ENCODE measurements around the gene ACBD6. TPM values are rescaled to one million over a fixed set of nuclear protein-coding genes. Genes with fewer than 3 reads are reported as not detected.

Gene ACBD6
- total RNA-seq, 2 experiments from 2014 or later = 45.7 to 49.0 TPM

DNA sequence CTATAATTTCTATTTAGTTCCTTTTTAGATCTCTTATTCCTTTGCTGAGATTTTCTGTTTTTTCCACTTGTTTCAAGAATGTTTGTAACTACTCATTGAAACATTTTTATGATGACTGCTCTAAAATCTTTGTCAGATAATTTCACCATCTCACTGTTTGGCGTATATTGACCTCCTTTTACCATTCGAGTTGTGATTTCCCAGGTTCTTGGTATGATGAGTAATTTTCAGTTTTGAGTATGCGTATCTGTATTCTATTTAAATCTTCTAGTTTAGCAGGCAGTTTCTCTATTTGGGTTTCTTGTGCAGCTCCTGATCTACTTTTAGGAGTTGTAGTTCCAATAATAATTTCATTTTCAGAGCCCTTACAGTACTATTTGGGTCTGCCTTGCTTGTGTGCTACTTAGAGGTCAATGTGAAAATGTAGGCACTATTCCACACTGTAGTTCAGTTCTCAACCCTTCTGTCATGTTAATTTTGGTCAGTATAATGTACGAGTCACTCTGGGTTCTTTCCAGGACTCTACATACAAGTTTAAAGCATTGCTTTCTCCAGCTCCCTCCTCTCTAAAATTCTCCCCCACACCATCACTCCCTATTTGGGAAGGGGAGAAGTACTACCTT, 115.5 kb downstream of the ACBD6 start:
- H3K27ac Mint-ChIP-seq = no peak overlapping the region
- peaks cover 55% of the 10 kb centered on the region for H3K9me3 Mint-ChIP-seq
- DNase-seq = no peak
- H3K36me3 Mint-ChIP-seq = peaks cover 70% of the 10 kb centered on the region
- peaks cover 6% of the 10 kb centered on the region for H3K4me1 Mint-ChIP-seq
- no peak overlapping the region for H3K4me3 Mint-ChIP-seq
- no peaks in the 10 kb centered on the region for H3K27me3 Mint-ChIP-seq

DNA sequence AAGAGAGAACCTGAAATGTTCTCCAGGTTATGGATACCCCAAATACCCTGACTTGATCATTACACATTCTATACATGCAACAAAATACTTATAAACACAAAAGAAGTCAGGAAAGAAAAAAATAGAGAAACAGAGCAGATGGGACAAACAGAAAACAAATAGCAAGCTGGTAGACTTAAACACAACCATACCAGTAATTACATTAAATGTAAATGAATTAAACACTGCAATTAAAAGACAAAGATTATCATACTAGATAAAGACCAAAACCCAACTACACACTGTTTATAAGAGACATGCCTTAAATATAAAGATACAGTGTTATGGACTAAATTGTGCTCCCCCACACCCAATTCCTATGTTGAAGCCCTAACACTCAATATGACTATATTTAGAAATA, 117.2 kb downstream of the ACBD6 start:
- Mint-ChIP-seq H3K27ac (no peak overlapping the region), H3K9me3 (peaks cover 61% of the 10 kb centered on the region), H3K36me3 (peaks cover 66% of the 10 kb centered on the region), H3K4me1 (peaks cover 21% of the 10 kb centered on the region), H3K27me3 (no peaks in the 10 kb centered on the region), H3K4me3 (no peak overlapping the region)
- DNase-seq = no peak

GRCh38 chr1:180384286-180385005, 117.9 kb downstream of the ACBD6 start:
- H3K4me3 Mint-ChIP-seq = no peak overlapping the region
- DNase-seq = no peak
- no peak overlapping the region for H3K27ac Mint-ChIP-seq
- H3K27me3 Mint-ChIP-seq = no peaks in the 10 kb centered on the region
- H3K9me3 Mint-ChIP-seq = peaks cover 68% of the 10 kb centered on the region
- peaks cover 23% of the 10 kb centered on the region for H3K4me1 Mint-ChIP-seq
- peaks cover 73% of the 10 kb centered on the region for H3K36me3 Mint-ChIP-seq

DNA sequence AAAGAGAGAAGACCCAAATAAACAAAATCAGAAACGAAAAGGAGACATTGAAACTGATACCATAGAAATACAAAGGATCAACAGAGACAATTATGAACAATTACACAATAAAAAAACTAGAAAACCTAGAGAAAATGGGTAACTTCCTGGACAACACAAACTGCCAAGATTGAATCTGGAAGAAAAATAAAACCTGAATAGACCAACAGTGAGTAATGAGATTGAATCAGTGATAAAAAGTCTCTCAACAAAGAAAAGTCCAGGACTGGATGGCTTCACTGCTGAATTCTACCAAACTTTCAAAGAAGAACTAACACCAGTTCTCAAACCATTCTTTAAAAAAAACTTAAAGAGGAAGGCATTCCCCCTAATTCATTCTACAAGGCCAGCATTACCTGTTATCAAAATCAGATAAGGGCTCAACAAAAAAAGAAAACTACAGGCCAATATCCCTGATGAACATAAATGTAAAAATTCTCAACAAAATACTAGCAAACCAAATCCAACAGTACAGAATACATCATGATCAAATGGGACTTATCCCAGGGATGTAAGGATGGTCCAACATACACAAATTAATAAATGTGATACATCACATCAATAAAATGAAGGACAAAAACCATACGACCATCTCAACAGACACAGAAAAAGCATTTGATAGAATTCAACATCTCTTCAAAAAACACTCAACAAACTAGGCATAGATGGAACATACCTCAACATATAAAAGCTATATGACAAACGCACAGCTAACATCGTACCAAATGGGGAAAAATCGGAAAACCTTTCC, 119.9 kb downstream of the ACBD6 start:
- Mint-ChIP-seq H3K27me3 (no peaks in the 10 kb centered on the region), H3K4me3 (no peak overlapping the region), H3K27ac (peak overlapping the region; percentile 30), H3K4me1 (peaks cover 23% of the 10 kb centered on the region), H3K9me3 (peaks cover 74% of the 10 kb centered on the region), H3K36me3 (peaks cover 79% of the 10 kb centered on the region)
- no peak for DNase-seq

- H3K9me3 Mint-ChIP-seq = peaks cover 71% of the 10 kb centered on the region
- H3K4me3 Mint-ChIP-seq = no peak overlapping the region
- DNase-seq = no peak
- peak overlapping the region; percentile 32 for H3K27ac Mint-ChIP-seq
- H3K27me3 Mint-ChIP-seq = no peaks in the 10 kb centered on the region
- H3K4me1 Mint-ChIP-seq = peaks cover 20% of the 10 kb centered on the region
- H3K36me3 Mint-ChIP-seq = peaks cover 78% of the 10 kb centered on the region
These were observed 121.2 kb downstream of the ACBD6 start for GRCh38 chr1:180381184-180381580.

DNA sequence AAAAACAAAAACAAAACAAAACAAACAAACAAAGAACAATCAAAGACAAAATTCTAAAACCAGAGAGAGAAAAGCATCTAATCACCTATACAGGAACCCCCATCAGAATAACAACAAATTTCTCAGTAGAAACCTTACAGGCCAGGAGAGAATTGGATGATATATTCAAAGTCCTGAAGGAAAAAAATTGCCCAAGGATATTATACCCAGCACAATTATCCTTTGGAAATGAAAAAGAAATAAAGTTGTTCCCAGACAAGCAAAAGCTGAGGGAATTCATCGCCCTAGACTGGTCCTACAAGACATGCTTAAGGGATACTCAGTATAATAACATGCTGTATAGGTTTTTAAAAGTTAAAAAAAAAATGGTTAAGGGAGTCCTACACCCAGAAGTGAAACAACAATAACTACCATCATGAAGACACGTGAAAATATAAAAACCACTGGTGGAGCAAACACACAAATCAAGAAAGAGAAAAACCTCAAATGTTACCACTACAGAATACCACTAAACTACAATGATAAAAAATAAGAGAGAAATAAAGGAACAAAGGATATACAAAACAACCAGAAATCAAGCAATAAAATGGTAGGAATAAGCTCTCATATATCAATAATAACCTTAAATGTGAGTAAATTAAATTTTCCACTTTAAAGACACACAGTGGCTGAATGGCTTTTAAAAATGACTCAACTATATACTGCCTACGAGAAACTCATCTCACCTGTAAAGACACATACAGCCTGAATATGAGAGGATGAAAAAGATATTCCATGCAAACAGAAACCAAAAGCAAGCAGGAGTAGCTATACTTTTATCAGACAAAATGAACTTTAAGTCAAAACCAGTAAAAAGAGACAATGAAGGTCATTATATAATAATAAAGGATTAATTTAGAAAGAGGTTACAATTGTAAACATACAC, 121.9 kb downstream of the ACBD6 start:
- peak overlapping the region; percentile 64 for H3K27ac Mint-ChIP-seq
- H3K36me3 Mint-ChIP-seq = peaks cover 79% of the 10 kb centered on the region
- peaks cover 21% of the 10 kb centered on the region for H3K4me1 Mint-ChIP-seq
- H3K9me3 Mint-ChIP-seq = peaks cover 69% of the 10 kb centered on the region
- no peaks in the 10 kb centered on the region for H3K27me3 Mint-ChIP-seq
- H3K4me3 Mint-ChIP-seq = peak overlapping the region; percentile 32
- no peak for DNase-seq

DNA sequence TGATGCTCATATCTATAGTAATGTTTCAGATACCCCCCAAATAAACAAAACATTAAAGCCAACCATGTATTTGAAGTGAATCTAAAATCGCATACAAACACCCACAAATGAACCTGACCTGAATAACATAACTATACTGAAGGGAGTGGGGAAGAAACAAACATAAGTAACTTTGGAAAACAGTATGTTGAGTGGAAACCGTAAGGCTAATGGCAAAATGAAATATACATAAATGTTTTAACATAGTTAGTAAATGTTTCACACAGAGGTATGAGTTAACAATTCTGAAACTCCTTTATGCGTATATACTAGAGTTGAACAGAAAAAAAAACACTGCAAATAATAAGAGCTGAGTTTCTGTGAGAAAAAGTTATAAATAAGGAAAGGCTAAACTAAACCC, 125.6 kb downstream of the ACBD6 start:
- H3K36me3 Mint-ChIP-seq = peaks cover 53% of the 10 kb centered on the region
- H3K27me3 Mint-ChIP-seq = no peaks in the 10 kb centered on the region
- H3K4me1 Mint-ChIP-seq = peaks cover 34% of the 10 kb centered on the region
- H3K4me3 Mint-ChIP-seq = no peak overlapping the region
- no peak for DNase-seq
- peaks cover 38% of the 10 kb centered on the region for H3K9me3 Mint-ChIP-seq
- no peak overlapping the region for H3K27ac Mint-ChIP-seq

GRCh38 chr1:180376253-180376652, 126.1 kb downstream of the ACBD6 start:
- Mint-ChIP-seq H3K36me3 (peaks cover 56% of the 10 kb centered on the region), H3K4me1 (peaks cover 36% of the 10 kb centered on the region)

DNA sequence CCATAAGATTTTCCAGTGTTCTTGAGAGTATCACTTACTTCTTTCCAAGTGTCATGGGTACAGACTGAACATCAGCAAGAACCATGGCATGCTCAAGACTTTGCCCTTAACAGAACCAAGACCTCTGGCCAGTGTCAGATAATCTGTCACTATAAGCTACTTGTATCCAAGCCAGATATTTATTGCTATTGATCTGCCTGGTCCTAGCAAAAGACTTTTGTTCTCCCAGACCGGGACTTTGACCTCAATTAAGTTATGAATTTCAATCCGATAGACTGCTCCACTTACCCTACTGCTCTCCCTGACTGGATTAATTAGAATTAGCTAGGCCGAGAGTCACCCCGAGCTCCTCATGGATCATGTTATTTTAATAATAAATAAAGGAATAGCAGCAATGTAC, 129.6 kb downstream of the ACBD6 start:
- H3K9me3 Mint-ChIP-seq = peaks cover 13% of the 10 kb centered on the region
- H3K36me3 Mint-ChIP-seq = peaks cover 38% of the 10 kb centered on the region
- peaks cover 28% of the 10 kb centered on the region for H3K4me1 Mint-ChIP-seq
- DNase-seq = no peak
- H3K4me3 Mint-ChIP-seq = no peak overlapping the region
- H3K27me3 Mint-ChIP-seq = no peaks in the 10 kb centered on the region
- no peak overlapping the region for H3K27ac Mint-ChIP-seq

More at GRCh38 chr1:180376253-180376652, 126.1 kb downstream of the ACBD6 start:
- no peak overlapping the region for H3K27ac Mint-ChIP-seq
- no peak overlapping the region for H3K4me3 Mint-ChIP-seq
- H3K9me3 Mint-ChIP-seq = peaks cover 36% of the 10 kb centered on the region
- H3K27me3 Mint-ChIP-seq = no peaks in the 10 kb centered on the region
- no peak for DNase-seq

DNA sequence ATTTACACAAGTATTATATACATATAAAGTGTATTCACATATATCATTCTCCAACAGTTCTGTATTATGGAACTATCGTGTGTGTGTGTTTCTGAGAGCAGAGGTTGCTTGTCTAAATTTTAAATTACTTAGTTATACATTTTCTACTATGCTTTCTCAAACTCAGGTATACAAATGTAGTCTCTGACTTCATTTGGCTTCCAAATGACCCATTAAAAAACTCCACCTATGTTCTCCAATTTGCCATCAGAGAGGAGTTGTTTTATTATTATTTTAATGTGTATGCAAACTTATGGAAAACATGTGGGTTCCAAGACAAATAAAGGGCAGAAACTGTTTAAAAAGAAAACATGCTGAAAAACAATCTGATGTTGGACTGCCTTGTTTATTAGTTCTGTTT, 131.8 kb downstream of the ACBD6 start:
- peaks cover 4% of the 10 kb centered on the region for H3K9me3 Mint-ChIP-seq
- H3K4me3 Mint-ChIP-seq = no peak overlapping the region
- peaks cover 26% of the 10 kb centered on the region for H3K4me1 Mint-ChIP-seq
- H3K36me3 Mint-ChIP-seq = peaks cover 24% of the 10 kb centered on the region
- DNase-seq = no peak
- H3K27ac Mint-ChIP-seq = no peak overlapping the region
- no peaks in the 10 kb centered on the region for H3K27me3 Mint-ChIP-seq

DNA sequence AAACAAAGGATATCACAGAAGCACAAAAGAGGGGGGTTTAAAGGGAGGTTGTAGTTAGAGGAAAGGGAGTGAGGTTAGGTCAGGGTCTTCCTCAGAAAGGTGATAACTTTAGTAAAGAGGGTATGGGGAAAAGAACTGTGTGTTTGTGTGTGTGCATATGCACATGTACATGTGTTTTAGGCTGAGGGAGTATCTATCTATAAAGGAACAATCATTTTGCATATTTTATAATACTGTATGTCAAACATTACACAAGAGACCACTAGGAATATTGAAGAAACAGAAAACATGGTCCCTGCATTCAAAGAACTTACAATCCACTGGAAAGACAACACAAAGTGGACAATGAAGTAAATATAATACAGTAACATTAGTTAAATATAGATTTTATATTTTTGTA, 132.2 kb downstream of the ACBD6 start:
- Mint-ChIP-seq H3K4me3 (no peak overlapping the region), H3K27me3 (no peaks in the 10 kb centered on the region), H3K27ac (no peak overlapping the region)

GRCh38 chr1:180369061-180369460, 133.3 kb downstream of the ACBD6 start:
- DNase-seq = no peak
- Mint-ChIP-seq H3K36me3 (peaks cover 22% of the 10 kb centered on the region), H3K4me3 (no peak overlapping the region), H3K27ac (no peak overlapping the region), H3K9me3 (peaks cover 4% of the 10 kb centered on the region), H3K4me1 (peaks cover 17% of the 10 kb centered on the region), H3K27me3 (no peaks in the 10 kb centered on the region)

More for the DNA sequence above, 132.2 kb downstream of the ACBD6 start:
- H3K9me3 Mint-ChIP-seq = peaks cover 4% of the 10 kb centered on the region
- peaks cover 21% of the 10 kb centered on the region for H3K36me3 Mint-ChIP-seq
- H3K4me1 Mint-ChIP-seq = peaks cover 23% of the 10 kb centered on the region
- DNase-seq = no peak

DNA sequence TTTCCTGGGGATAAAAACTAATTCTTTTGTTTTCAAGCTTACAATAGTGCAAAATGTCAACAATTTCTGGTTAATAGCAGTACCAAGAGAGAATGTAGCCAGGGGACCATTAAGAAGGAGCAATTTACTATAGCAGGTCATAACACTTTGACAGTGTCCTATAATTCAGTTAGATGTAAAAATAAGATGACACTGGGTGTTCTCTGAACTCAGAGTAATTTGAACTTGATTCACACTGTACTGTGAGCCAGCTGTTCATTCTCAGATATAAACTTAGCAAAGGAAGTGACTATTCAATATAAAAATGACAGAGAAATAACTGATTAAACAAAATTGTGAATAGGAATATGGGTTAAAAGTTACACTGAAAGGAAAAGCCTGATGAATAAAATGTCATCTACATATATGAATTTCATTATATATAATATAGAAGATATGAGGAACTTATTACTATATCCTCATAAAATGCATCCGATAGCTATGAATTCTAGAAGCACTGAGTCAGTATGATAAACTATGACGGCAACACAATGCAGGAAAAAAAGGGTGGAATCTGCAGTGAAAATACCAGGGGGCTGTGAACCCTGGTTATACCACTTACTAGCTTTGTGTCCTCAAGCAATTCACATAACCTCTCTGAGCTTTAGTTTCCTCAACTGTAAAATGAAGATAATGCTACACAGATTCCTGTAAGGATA, 135.9 kb downstream of the ACBD6 start:
- no peak overlapping the region for H3K27ac Mint-ChIP-seq
- peaks cover 4% of the 10 kb centered on the region for H3K9me3 Mint-ChIP-seq
- H3K4me3 Mint-ChIP-seq = no peak overlapping the region
- peaks cover 13% of the 10 kb centered on the region for H3K4me1 Mint-ChIP-seq
- no peaks in the 10 kb centered on the region for H3K27me3 Mint-ChIP-seq
- H3K36me3 Mint-ChIP-seq = peaks cover 18% of the 10 kb centered on the region
- DNase-seq = no peak

GRCh38 chr1:180365039-180365438, 137.3 kb downstream of the ACBD6 start:
- Mint-ChIP-seq H3K4me1 (peaks cover 9% of the 10 kb centered on the region), H3K36me3 (peaks cover 15% of the 10 kb centered on the region), H3K27ac (no peak overlapping the region), H3K9me3 (peaks cover 4% of the 10 kb centered on the region), H3K27me3 (no peaks in the 10 kb centered on the region), H3K4me3 (no peak overlapping the region)
- DNase-seq = no peak

Data from activated naive CD8-positive, alpha-beta T cell treated with anti-CD3 and anti-CD28 coated beads for 36 hours (primary cell).